Endothelial cell of umbilical vein (primary cell): ENCODE results near the gene BRICD5.

Source experiments
- CTCF ChIP-seq, 2 donors: IDR thresholded peaks; 1 replicate in 1 of 2; 2 replicates in 1 of 2; pipeline ENCODE4 v1.5.1; 2011; ENCODE audit warnings: low read length in 2 of 2, mild to moderate bottlenecking in 2 of 2, moderate library complexity in 2 of 2, control low read depth in 1 of 2, inconsistent platforms in 1 of 2, low read depth in 1 of 2; ENCODE audit not compliant: insufficient read depth in 1 of 2; ENCODE audit errors: extremely low read depth in 1 of 2
- GATA2 ChIP-seq: IDR thresholded peaks from 2 replicates; pipeline ENCODE4 v1.7.0; 2011; ENCODE audit warnings: low read depth, mild to moderate bottlenecking, moderate library complexity, mixed read lengths, low read length; ENCODE audit not compliant: insufficient read length, insufficient read depth
- POLR2A ChIP-seq: IDR thresholded peaks from 2 replicates; pipeline ENCODE4 v1.6.1; 2012; ENCODE audit warnings: low read depth, mild to moderate bottlenecking, control low read depth, low read length
- POLR2AphosphoS5 ChIP-seq: IDR thresholded peaks from 2 replicates; pipeline ENCODE4 v1.6.1; 2012; ENCODE audit warnings: low read depth, mild to moderate bottlenecking, control low read depth, low read length, moderate library complexity; ENCODE audit not compliant: insufficient read depth

- TF ChIP-seq CTCF (IDR thresholded peaks at IDR 0.05; ENCODE audit: extremely low read depth in 1 of 2, insufficient read depth in 1 of 2, low read depth in 1 of 2, low read length in 2 of 2) = no peak
- no peak for TF ChIP-seq GATA2
- no peak for TF ChIP-seq POLR2A
- TF ChIP-seq POLR2AphosphoS5 = no peak
Observed at GRCh38 chr16:2243031-2243528, 32.4 kb upstream of the BRICD5 start.
